Ammon's horn (tissue), 1 donor: Measurements from ENCODE around the gene NRXN3.
A peak's percentile ranks its signal among the peaks of the same experiment; 100 is the strongest.

ENCODE experiments used
- DNase-seq: peaks from one replicate; pipeline ENCODE4 v3.0.0-alpha.2; 2016; ENCODE audit warnings: low spot score

NRXN3 gene

DNA sequence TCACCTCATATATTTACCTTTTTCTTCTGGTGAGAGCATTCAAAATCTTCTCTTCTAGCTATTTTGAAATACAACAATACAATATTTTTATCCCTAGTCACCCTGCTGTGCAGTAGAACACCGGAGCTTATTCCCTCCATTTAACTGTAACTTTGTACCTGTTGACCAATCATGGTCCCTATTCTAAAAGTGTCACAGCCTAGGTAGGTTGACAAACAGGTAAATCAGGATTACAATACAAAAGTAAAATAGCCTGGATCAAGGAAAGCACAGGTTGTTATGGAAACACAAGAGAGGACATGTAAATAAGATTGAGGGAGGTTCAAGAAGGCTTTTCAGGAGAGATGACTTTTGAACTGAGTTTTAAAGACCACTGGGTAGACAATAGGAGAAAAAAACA, 1370.2 kb downstream of the NRXN3 start:
- DNase-seq = no peak

DNA sequence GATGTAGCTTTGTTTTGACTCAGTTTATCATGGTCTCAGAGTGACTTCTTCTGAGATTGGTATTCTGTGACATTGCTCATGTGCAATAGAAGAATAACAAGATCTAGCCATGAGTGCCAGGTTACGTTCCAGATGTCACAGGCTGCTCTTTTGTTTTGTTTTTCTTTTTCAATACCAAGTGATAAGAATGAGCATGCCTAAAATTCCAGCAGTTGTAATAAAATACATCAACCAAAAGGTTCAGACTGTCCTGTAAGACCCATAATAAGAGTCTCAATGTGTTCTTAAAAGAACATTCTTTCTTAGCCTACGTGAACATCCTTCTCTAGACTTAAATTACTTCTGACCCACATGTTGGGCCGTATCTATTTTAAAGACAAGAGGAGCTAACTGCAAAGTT, 1371.9 kb downstream of the NRXN3 start:
- DNase-seq = no peak

DNA sequence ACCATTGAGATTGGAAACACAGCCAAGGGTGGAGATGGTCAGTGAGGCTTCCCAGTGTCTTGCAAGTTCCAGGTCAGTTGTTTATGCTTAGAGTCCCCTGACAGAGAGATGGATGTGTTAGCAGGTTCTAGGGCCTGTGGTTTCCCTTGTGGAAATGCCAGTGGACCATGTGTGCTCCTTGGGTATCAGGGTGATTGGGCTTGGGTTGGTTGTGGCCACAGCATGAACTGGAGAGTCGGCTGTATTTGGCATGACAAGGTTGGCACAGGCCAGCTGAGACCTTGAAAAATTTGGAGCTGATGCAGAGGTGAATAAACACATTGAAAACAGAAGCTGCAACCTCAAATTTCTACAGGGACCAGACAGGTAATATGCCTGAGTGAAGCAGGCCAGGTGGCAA, 1373.2 kb downstream of the NRXN3 start:
- DNase-seq = no peak

DNA sequence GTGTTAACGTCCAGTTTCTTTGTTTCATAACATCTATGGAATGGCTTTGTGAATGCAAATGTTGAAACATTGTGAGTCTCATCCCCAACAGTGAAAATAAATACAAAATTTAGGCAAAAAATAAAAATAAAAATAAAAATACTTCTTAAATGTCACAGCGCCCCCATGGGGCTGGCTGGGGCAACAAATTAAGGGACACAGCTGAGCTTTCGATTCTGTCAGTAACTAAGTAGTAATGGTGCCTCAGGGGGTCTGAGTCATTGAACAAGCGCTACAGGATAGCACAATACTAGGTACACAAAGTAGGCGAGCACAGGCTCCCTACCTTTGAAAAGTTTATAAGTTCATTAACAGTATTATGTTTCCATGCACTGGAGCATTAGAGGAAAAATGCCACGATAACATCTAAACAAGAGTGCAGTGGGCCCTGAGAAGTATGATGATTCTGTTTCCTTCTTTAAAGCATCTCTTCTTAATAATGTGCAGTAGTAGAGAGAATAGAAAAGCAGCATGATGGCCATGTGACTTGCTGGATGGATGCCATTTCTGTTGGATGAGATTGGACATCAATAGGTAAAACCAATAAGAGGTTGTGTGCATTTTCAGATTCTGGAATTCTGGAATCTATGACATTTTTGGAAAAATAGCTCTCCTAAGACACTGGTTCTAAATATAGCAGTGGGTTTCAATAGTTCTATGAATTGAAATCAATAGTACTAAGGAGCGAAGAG, 1374.0 kb downstream of the NRXN3 start:
- no peak for DNase-seq

DNA sequence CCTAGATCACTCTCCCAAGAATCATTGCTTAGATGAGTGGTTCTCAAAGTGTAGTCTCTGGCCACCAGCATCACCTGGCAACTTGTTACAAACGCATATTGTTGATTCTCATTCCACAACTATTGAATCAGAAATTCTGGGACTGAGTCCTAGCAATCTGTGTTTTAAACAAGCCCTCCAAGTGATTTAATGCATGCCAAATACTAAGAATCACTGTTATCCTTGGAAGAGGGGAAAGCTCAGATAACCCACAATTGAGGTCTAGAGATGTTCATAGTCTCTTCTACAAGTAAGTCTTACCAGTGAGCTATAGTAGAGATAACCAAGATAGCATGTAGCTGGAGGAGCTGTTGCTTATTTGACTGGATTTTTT, 1374.5 kb downstream of the NRXN3 start:
- DNase-seq = peak; percentile 8

DNA sequence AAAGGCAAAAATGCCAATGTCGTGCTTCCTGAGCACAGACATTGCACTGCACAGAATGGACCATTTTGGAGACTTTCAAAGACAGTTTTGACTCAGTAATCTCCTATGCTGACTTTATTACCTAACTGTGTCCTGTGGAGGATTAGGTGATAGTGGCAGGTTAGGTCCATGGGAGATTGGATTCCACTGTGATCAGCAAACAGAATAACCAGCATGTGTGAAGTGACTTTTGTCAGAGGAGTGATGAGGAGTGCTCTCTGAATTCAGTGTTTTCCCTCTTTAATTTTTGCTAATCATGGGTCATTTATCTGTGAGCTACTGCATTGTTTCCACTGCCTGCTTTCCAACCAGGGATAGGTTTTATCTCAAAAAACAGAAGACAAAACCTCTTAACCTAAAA, 1378.7 kb downstream of the NRXN3 start:
- DNase-seq = no peak

DNA sequence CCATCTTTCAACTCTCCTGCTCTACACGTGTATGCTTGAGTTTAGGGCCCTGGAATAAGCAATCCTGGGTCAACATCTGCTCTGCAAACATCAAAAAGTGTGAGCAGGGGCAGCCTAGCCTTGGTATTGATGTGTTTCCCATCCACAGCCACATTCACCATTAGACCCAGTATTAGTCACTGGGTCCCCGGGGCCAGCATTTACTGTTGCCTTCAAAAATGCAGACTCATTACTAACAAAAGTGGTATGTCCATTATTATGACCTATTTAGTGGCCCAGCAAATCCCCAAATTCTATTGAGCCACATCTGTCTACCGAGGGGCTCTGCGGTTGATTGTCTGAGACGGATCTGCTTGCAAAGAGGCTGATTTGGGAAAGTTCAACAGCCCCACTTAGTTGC, 1379.3 kb downstream of the NRXN3 start:
- no peak for DNase-seq

DNA sequence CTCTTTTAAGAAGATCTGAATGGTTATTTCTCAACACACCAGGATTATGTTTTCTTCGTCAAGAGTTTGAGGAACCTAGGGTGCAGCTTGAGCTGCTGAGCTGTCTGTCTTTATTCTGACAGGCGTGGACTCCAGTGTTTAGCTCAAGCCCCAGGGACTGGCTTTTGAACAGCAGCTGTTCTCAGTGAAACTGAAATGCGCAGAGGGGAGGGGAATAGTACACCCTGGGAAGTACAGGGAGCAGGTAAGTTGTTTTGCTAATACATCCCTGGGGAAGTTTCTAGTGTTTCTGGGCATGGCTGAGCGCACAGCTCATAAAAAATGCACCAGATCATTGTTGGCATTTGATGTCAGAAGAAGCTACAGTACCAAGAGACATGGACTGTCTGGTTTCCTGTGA, 1381.3 kb downstream of the NRXN3 start:
- DNase-seq = no peak

DNA sequence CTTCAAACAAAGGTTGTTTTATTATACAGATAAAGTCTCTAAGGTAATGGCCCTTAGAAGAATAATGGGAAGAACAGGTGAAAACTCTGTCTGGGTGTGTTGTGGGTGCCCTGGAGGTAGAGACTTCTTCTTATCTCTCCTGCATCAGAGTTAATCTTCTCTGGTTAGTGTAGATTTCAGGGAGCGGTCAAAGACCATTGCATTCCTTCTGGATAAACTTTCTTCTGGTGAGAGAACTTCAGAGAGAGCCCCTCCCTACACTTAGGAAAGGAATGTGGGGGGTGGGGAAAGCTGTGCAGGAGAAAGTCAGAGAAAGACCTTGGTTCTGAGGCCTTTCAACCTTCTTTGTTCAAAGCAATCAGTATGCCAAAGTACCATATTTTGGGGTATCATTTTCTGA, 1382.6 kb downstream of the NRXN3 start:
- no peak for DNase-seq

DNA sequence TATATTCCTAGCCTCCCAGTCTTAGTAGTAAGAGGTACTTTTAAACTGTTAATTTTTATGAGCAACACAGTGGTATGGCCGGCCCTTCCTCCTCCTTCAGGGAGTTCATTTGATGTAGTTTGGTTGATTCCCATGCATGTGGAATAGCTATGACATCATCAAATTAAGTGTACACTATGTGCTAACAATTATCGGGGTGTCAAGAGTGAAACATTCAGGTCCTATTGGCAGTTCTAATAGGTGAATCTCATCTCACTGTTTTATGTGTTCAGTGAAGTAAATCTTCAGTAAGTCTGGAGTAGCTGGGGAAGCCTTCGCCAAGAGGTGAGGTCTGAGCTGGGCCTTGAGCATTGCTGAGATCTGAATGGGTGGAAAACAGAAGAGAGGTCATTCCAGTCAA, 1384.6 kb downstream of the NRXN3 start:
- no peak for DNase-seq

DNA sequence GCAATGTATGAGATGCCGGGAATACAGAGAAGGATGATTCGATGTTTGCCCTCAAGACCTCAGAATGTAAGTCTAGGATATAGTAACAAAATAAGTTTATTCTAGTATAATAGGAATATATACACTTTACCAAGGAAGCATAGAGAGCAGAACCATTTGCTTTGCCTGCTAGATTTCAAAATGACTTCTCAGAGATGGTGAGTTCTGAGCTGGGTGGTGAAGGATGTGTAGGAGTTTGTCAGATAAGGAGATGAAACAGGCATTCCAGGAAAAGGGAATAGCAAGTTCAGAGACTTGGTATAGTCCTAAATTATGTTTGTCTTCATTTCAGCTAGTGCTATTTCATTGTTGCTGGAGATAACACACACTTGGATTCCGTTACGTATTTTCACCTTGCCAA, 1385.3 kb downstream of the NRXN3 start:
- no peak for DNase-seq

DNA sequence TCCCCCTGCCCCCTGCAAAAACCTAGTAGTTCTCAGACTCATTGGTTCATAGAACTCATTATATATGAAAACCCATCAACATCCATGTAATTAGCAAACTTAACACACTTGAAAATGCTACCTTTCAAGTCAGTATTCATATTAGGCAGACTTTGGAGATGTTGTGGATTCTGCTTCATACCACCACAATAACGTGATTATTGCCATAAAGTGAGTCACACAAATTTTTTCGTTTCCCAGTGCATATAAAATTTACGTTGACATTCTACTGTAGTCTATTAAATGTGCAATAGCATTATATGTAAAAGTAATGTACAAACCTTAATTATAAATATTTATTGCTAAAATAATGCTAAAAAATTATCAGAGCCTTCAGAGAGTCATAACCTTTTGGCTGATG, 1387.1 kb downstream of the NRXN3 start:
- no peak for DNase-seq

DNA sequence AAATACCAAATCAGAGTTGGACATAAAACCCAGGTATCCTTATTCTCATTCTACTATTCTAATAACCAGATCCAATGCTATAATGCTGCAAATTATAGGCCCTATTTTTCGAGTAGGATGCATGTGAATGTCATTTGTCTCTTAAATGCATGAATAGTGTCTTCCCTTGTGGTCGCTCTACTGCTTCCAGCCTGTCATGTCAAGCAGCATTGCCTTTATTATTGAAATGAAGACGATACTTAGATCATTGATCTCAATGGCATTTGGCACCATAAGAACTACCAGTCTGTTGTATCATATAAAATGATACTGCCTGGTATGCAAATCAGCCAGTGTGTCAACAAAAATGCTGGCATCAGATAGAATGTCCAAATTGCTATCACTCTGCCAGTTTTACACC, 1392.0 kb downstream of the NRXN3 start:
- DNase-seq = no peak

DNA sequence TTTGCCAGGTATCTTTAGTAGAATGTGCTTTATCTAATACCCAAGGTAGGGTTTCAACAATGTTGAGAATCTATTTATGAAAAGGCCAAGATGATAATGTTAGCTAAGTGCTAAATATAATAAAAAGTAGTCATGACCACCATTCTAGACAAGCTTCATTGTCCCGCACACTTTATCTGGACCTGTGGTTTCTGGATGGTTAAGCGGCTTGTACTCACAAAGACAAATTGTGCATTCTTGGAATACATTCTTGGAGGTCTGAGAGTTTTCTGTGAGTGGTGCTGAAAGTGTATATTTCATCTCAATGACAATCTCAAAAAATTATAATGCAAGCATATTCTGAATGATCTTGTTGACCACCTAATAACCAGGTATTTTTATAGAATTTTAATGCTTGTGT, 1394.2 kb downstream of the NRXN3 start:
- DNase-seq = no peak

DNA sequence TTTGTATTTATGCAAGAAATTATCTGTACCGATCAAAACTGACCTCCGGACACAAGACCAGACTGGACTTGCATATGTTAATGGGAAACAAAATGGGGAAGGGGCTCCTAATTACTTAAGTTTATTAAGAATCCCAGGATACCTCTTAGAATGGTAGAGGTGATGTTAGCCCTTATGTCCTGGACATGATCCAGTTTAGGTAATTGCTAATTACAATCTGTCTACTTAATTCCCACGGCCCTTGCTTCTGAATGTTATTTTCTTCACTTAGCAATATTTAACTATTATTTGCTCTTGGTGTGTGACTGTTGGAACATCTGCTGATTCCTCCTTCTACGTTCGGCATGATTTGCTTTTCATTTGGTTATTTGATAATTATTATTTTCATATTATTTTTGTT, 1397.1 kb downstream of the NRXN3 start:
- DNase-seq = no peak

DNA sequence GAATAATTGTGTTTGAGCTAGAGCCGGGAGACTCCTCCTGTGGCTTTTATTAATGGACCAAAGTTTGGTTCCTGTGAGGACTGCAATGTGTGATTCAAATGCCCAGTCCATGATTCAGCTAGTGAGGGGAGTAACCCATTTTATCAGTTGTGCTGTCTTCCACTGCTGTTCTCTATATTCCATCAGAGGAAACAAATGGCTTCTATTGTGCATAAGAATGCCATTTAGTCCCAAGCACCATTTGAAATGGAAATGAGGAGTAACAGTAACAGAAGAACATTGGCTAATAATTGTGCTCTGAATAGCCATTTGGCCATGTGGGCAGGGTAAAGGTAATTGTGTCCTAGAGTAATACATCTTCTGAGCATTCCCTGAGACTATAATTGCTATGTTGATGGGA, 1398.4 kb downstream of the NRXN3 start:
- peak; percentile 35 for DNase-seq

DNA sequence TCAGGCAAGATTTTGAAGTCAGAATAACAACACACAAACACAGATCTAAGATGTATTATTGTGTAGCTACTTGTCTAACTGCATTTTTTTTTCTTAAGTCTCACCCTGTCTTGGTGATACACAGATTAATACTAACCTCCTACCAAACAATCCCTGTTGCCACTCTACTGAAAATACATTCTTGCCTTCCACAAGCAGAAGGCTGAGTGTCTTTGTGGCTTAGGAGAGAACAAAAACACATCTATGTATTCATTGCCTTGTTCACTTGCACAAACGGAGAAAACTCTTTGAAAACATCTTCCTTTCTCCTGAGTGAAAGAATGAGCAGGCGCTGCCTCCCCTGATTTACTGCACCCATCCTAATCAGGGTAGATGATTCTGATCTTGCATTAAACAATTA, 1398.9 kb downstream of the NRXN3 start:
- DNase-seq = no peak

DNA sequence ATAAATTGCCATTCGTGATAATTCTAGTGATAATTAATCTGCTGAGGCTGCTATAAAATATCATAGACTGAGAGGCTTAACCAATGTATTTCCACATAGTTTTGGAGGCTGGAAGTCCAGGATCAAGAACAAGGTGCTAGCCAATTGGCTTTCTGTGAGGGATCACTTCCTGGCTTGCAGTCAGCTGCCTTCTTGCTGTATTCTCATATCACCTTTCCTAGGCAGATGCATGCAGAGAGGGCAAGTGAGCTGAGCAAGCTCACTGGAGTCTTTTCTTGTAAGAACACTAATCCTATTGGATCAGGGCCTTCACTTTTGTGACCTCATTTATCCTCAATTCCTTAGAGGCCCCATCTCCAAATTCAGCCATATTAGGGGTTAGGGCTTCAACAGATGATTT, 1400.5 kb downstream of the NRXN3 start:
- no peak for DNase-seq

DNA sequence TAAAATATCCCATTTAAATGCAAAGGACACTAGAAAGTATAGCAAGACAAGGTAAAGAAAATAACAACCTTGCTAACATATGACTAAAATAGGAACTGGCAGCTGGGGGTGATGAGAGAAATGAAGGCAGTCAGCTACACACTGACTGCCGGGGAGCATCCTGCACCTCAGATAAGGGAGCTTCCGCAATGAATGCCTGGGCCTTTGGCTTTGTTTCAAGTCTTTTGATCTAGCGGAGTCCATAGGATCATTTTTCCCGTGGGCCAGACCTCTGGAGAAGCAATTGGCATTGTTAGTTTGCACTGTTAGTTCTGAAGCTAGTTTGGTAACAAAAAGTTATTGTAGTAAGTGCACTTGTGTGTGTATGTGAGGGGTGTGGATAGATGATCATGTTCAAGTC, 1401.2 kb downstream of the NRXN3 start:
- no peak for DNase-seq

DNA sequence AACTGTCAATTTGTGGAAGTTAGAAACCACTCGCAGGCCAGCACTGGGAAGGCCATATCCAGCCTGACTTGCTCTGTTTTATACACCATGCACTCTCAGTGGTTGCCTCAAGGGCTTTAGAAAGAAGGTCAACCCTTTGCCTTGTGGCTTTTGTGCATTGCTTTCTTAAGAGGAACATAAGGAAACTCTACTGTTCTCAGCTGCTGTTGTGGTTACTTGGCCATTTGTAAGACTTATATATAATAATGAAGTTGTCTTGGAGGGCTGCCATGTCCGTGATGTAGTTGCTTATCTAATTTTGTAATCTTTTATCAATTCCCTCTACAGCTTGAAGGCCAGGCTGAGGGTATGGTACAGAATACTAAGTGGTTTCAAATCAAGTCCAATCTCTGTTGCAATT, 1403.3 kb downstream of the NRXN3 start:
- no peak for DNase-seq

DNA sequence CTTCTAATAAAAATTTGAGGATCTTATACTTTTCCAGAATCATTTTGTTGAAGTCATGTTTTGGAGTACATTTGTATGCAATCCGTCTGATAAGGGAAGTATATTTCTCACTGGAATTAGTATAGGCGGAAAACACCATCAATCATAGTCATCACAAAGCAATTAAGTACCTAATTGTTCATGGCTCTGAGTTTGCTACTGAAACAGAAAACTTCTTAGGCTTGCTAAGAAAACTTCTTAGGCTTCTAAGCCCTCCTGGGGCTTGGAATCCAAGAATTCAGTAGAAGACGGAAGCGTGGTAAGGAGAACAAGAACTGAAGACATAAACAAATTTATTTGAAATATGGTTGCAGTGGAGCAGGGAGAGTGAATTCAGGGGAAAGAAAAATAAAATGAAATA, 1404.9 kb downstream of the NRXN3 start:
- DNase-seq = no peak

DNA sequence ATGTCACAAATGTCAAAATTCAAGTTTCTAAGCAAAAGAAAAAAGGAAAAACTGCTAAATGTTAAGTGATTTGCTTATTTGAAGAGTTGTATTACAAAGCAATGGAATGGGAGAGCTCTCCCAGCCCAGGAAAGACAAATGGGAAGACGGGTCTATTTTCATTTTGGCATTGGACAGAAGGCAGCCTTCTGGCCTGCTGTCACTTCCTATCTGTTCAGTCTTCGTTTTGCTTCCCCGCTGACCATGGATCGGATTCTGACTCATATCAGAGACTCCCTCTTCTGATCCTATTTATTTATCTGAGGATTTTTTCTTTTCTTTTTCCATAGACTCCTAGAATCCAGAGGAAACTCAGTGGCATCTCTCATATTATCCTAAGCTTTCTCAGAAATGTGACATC, 1406.3 kb downstream of the NRXN3 start:
- no peak for DNase-seq

DNA sequence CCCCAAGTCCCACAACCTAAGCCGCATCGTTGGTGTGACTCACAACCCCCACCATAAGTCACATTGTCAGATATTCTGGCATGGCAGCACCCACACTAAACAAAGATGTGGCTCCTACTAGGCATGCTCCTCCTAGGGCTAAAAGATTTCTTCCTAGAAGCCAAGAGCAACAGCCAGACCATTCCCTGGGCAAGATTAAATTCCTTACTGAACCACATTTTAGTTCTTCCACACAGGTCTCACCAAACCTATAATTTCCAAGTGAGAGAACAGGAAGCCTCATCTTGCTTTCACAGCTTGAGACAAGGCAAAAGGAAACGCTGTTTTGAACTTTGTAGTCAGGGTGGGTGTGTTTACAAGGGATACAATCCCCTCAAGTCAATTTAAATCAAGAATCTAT, 1408.3 kb downstream of the NRXN3 start:
- no peak for DNase-seq

DNA sequence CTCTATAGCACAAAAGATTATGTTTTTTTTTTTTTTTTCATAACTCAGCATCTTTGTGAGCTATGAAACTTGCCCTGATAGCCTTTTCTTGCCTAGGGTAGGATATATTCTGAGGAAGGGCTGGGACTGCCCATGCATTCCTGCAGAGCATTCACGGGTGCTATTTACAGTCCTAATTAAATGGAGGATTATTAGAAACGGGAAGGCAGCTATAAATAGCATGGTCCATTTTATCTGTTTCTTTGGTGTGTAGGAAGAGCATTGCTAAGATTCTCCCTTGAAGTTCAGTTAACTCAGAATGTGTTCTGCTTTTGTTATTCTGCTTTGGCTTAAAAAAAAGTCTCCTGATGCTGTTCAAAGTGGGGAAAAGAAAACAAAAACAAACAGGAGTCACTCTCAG, 1410.2 kb downstream of the NRXN3 start:
- DNase-seq = no peak

DNA sequence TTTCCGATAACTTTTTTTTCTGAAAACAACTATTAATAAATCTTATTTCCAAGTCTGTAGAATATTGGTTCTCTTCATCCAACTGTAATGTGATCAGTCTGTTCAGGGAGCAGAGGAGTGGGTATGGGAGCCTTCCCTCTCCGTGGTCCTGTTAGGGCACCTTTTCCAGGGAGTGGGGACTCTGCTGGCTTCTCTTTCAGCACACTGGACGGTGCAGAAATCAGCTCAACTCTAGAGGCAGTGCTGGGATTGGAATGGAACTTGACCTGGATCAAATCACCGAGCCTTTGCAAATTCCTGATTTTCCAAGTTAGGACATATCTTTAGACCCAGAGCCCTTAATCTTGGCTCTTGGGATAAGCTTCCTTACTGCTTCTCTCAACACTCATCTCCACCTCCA, 1410.7 kb downstream of the NRXN3 start:
- no peak for DNase-seq
